Mesodermal cell (in vitro differentiated cells): ENCODE data around the gene RNMT.

Experiments
- H3K27ac ChIP-seq: 2 replicates; pipeline ENCODE4 v1.7.0; 2013; ENCODE audit warnings: mild to moderate bottlenecking, low read depth, low read length, moderate library complexity; ENCODE audit not compliant: severe bottlenecking
- H3K36me3 ChIP-seq: 2 replicates; pipeline ENCODE4 v1.7.1; 2013; ENCODE audit warnings: mild to moderate bottlenecking, low read length, moderate library complexity; ENCODE audit not compliant: control insufficient read depth, insufficient read depth
- H3K4me1 ChIP-seq: one replicate; pipeline ENCODE4 v1.7.1; 2013; ENCODE audit warnings: mild to moderate bottlenecking, low read length; ENCODE audit not compliant: insufficient read depth, control insufficient read depth, poor library complexity, severe bottlenecking
- H3K4me3 ChIP-seq: 2 replicates; pipeline ENCODE4 v1.7.0; 2013; ENCODE audit warnings: low read length, control low read depth, mild to moderate bottlenecking; ENCODE audit not compliant: insufficient read depth, poor library complexity, severe bottlenecking; ENCODE audit errors: extremely low read depth
- H3K9me3 ChIP-seq: 2 replicates; pipeline ENCODE4 v1.7.1; 2013; ENCODE audit warnings: mild to moderate bottlenecking, low read length, moderate library complexity; ENCODE audit not compliant: control insufficient read depth
- WGBS, 2 experiments: methylation state at CpG; one replicate each; pipeline ENCODE4 v1.1.5; 2013; ENCODE audit warnings: missing lambda C conversion rate in 2 of 2; ENCODE audit not compliant: insufficient coverage in 2 of 2; 5-methylcytosine and 5-hydroxymethylcytosine counted together

The RNMT gene

GRCh38 chr18:13703899-13704298, 22.6 kb upstream of the RNMT start:
- Histone ChIP-seq H3K4me3 (no peak overlapping the region), H3K4me1 (no peaks in the 10 kb centered on the region), H3K27ac (no peak overlapping the region), H3K36me3 (peaks cover 16% of the 10 kb centered on the region), H3K9me3 (peaks cover 46% of the 10 kb centered on the region)
- no CpG with 5 or more reads among the region's 1 CpG for WGBS, 2 experiments

DNA sequence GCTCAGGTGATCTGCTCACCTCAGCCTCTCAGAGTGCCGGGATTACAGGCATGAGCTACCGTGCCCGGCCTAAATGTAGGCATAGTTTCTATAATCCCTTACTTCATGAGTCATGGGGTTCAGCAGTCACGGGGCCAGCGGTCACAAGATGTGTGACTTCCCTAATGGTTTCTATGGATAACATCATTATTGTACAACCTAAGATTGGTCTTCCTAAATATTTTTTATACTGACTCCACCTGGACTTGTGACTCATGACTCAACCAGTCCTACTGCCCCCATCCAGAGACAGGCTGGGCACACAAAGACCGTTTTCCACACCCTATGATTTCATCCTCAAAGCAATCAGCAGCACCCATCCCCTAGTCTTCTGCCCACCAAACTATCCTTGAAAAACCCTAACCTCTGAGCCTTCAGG, 16.1 kb upstream of the RNMT start:
- Histone ChIP-seq H3K4me1 (no peaks in the 10 kb centered on the region), H3K4me3 (no peak overlapping the region), H3K9me3 (peaks cover 4% of the 10 kb centered on the region), H3K36me3 (no peaks in the 10 kb centered on the region), H3K27ac (no peak overlapping the region)
- WGBS, 2 experiments, result 87 to 88% methylated on average over 3 to 4 of the region's 6 CpGs

DNA sequence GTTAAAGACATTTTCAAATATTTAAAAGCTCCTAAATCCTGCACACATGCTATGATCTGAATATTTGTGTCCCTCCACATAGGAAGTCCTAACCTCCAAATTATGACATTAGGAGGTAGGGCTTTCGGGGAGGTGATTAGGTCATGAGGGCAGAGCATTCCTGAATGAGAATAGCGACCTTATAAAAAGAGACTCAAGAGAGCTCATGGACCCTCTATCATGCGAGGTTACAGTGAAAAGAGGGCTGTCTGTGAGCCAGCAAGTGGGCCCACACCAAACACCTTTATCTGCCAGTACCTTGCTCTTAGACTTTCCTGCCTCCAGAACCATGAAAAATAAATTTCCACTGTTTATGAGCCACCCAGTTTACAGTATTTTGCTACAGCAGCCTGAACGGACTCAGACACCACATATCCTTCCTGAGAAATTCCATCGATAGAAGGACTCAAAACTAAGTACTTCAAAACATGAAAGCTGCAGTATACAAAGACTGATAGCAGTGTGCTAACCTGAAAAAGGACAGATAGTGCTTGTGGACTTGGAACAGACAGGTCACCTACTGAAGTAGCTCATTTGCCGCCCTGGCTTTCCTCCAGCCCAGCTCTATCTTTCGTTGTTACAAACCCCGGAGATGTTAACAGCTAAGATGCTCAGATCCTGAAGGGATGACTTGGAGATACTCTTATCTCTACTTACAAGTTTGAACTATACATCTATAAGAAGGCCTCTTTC, 13.9 kb upstream of the RNMT start:
- Histone ChIP-seq H3K9me3 (peaks cover under 1% of the 10 kb centered on the region), H3K4me3 (no peak overlapping the region), H3K4me1 (no peaks in the 10 kb centered on the region), H3K36me3 (peaks cover under 1% of the 10 kb centered on the region), H3K27ac (no peak overlapping the region)
- 82 to 91% methylated on average over 5 to 6 of the region's 8 CpGs for WGBS, 2 experiments

DNA sequence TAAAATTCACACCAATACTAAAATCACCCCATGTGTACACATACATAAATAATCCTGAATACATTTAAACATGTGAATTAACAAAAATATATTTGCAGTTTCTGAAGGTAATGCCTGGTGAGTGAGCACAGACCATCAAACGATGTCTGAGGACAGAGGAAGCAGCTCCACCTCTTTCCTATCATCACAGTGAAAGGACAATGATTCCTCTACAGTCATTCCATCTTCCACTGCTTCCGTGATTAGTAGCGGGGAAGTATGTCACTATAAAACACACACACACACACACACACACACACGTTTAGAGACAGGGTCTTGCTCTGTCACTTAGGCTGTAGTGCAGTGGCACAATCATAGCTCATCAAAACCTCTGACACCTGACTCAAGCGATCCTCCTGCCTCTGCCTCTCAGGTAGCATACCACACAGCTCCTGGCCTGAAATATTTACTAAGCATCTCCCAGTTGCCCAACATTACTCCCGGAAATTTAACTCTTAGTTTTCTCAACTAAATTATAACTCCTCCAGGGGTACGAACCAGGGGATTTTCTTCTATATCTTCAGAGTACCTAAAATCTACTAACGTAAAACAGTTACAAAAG, 12.9 kb upstream of the RNMT start:
- H3K9me3 ChIP-seq, result peaks cover 8% of the 10 kb centered on the region
- 74 to 87% methylated on average over 2 to 7 of the region's 8 CpGs for WGBS, 2 experiments
- no peak overlapping the region for H3K4me3 ChIP-seq

DNA sequence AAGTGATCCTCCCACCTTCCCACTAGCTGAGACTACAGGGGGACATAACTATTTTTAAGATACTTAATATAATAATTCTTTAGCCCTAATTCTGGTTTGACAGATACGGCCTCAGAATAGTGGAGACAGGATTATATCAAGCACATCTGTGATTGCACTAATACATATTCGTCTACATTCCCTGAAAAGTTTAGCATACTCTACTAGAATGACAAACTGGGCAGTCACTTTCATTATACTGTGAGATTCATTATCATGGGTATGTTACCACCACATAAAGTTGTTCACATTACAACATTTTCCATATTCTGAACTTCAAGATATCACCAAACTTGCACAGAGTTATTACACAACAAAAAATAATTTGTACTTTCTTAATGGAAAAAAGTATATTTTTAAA, 11.1 kb upstream of the RNMT start:
- no peak overlapping the region for H3K4me3 ChIP-seq
- H3K9me3 ChIP-seq, result peaks cover 8% of the 10 kb centered on the region
- no peak overlapping the region for H3K27ac ChIP-seq
- 87 to 100% methylated on average over 1 to 2 of the region's 2 CpGs for WGBS, 2 experiments
- H3K36me3 ChIP-seq, result peaks cover 7% of the 10 kb centered on the region
- H3K4me1 ChIP-seq, result no peaks in the 10 kb centered on the region

More for the DNA sequence above, 12.9 kb upstream of the RNMT start:
- Histone ChIP-seq H3K4me1 (no peaks in the 10 kb centered on the region), H3K36me3 (peaks cover 7% of the 10 kb centered on the region), H3K27ac (no peak overlapping the region)

GRCh38 chr18:13716916-13717315, 9.6 kb upstream of the RNMT start:
- no peaks in the 10 kb centered on the region for H3K4me1 ChIP-seq
- no peak overlapping the region for H3K4me3 ChIP-seq
- H3K9me3 ChIP-seq, result peaks cover 8% of the 10 kb centered on the region
- H3K36me3 ChIP-seq, result peaks cover 16% of the 10 kb centered on the region
- no peak overlapping the region for H3K27ac ChIP-seq
- WGBS, 2 experiments, result 90 to 100% methylated on average over 3 of the region's 4 CpGs

DNA sequence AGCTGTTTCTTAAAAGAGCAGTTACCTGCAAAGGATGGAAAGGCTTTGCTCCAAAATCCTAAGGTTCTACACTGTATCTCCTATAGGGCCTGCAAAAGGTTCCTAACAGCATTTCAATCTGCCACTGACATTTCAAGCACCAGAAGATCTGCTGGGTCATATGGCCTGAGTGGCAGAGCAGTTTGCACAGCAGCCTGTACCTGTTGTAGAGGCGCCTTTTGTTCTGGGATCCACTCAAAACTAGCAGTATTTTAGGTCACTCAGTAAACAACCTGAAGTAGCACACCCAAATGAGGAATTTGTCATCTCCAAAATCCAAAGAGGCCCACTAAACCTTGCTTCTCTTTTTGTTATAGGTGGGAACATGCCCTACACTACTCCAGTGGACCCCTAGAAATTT, 6.3 kb upstream of the RNMT start:
- Histone ChIP-seq H3K4me1 (no peaks in the 10 kb centered on the region), H3K36me3 (peaks cover 18% of the 10 kb centered on the region), H3K4me3 (no peak overlapping the region), H3K27ac (no peak overlapping the region), H3K9me3 (peaks cover 8% of the 10 kb centered on the region)
- WGBS, 2 experiments, result 73% methylated on average over 1 of the region's 1 CpG; no CpG with 5 or more reads in 1 of the 2 experiments

- Histone ChIP-seq H3K27ac (no peak overlapping the region), H3K36me3 (peaks cover 18% of the 10 kb centered on the region), H3K4me1 (no peaks in the 10 kb centered on the region), H3K9me3 (peaks cover 8% of the 10 kb centered on the region), H3K4me3 (no peak overlapping the region)
- no CpG with 5 or more reads among the region's 1 CpG for WGBS, 2 experiments
Measured at GRCh38 chr18:13720847-13721246, 5.6 kb upstream of the RNMT start.

- WGBS, 2 experiments, result 2 to 8% methylated on average over 28 of the region's 35 CpGs
- H3K4me3 ChIP-seq, result peak overlapping the region; percentile 75
- peaks cover 6% of the 10 kb centered on the region for H3K4me1 ChIP-seq
- H3K36me3 ChIP-seq, result peaks cover 10% of the 10 kb centered on the region
- H3K9me3 ChIP-seq, result no peaks in the 10 kb centered on the region
- H3K27ac ChIP-seq, result peak overlapping the region; percentile 98
Measured at GRCh38 chr18:13725566-13726231, 774 bp upstream of the RNMT start.

GRCh38 chr18:13726972-13727331, 479 bp downstream of the RNMT start:
- H3K36me3 ChIP-seq, result peaks cover 1% of the 10 kb centered on the region
- H3K4me3 ChIP-seq, result peak overlapping the region; percentile 75
- H3K4me1 ChIP-seq, result peaks cover 6% of the 10 kb centered on the region
- 0% methylated on average over 18 to 30 of the region's 30 CpGs for WGBS, 2 experiments
- H3K9me3 ChIP-seq, result no peaks in the 10 kb centered on the region
- peak overlapping the region; percentile 98 for H3K27ac ChIP-seq

DNA sequence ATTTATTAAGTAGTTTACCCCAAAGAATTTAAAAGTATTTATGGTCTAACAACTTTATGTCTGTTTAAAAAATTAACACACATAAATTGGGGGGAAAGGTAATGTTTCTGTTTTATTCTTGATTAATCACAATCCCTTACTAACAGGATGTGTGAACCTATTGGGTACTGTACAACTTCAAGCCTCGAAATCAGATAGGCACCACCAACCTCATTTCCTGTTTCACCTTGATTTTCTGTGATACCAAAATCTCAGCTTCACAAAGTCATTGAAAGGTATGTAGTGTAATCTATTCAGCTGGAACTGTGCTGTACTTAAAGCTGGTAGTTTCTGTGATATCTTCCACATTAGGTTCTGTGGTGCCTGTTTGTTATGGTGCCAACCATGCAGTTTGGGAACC, 4.0 kb downstream of the RNMT start:
- H3K9me3 ChIP-seq, result no peaks in the 10 kb centered on the region
- peaks cover 25% of the 10 kb centered on the region for H3K36me3 ChIP-seq
- peaks cover 6% of the 10 kb centered on the region for H3K4me1 ChIP-seq
- no peak overlapping the region for H3K27ac ChIP-seq
- no CpG with 5 or more reads among the region's 1 CpG for WGBS, 2 experiments
- no peak overlapping the region for H3K4me3 ChIP-seq
